Measurements from ENCODE around the gene HSF5.

The HSF5 gene

GRCh38 chr17:58383892-58384462, 104.2 kb downstream of the HSF5 start:
- no peak for DNase-seq

- no peak for DNase-seq
Observed at GRCh38 chr17:58382872-58383242, 105.4 kb downstream of the HSF5 start.

- no peak for DNase-seq
Observed at GRCh38 chr17:58382108-58382871, 105.9 kb downstream of the HSF5 start.

GRCh38 chr17:58381124-58382035, 106.8 kb downstream of the HSF5 start:
- no peak for DNase-seq

- no peak for DNase-seq
Observed at GRCh38 chr17:58380207-58381123, 107.7 kb downstream of the HSF5 start.

GRCh38 chr17:58379511-58379824, 108.7 kb downstream of the HSF5 start:
- no peak for DNase-seq

- DNase-seq, result no peak
Observed at GRCh38 chr17:58378733-58379510, 109.3 kb downstream of the HSF5 start.

- DNase-seq, result no peak
Observed at GRCh38 chr17:58377661-58378060, 110.5 kb downstream of the HSF5 start.

- DNase-seq, result no peak
Observed at GRCh38 chr17:58377093-58377601, 111.1 kb downstream of the HSF5 start.

- DNase-seq, result no peak
Observed at GRCh38 chr17:58376472-58377000, 111.7 kb downstream of the HSF5 start.

- no peak for DNase-seq
Observed at GRCh38 chr17:58375811-58376210, 112.4 kb downstream of the HSF5 start.

- no peak for DNase-seq
Observed at GRCh38 chr17:58375256-58375655, 113.0 kb downstream of the HSF5 start.

- DNase-seq, result no peak
Observed at GRCh38 chr17:58373923-58374322, 114.3 kb downstream of the HSF5 start.

- no peak for DNase-seq
Observed at GRCh38 chr17:58373003-58373402, 115.2 kb downstream of the HSF5 start.

- DNase-seq, result no peak
Observed at GRCh38 chr17:58371300-58371950, 116.8 kb downstream of the HSF5 start.

GRCh38 chr17:58370716-58371115, 117.5 kb downstream of the HSF5 start:
- no peak for DNase-seq

- DNase-seq, result no peak
Observed at GRCh38 chr17:58370309-58370708, 117.9 kb downstream of the HSF5 start.
